Right cardiac atrium (tissue), 5 donors: Measurements from ENCODE around the gene WDHD1. TPM values are rescaled to one million over a fixed set of nuclear protein-coding genes. Genes with fewer than 3 reads are reported as not detected.
"Not testable (repeated sequence)": the region's sequence is repeated elsewhere in the genome, so short reads cannot be mapped to it uniquely, and the experiment has no call there.

ENCODE experiments used
- ATAC-seq, 2 donors: fragments of 200-7000 bp; cut with Tn5 transposase; one replicate each; pipeline versions ENCODE4 v1.8.0 to v1.9.1; 2020; ENCODE audit warnings: moderate library complexity in 2 of 2, mild to moderate bottlenecking in 1 of 2
- DNase-seq, 3 donors: peaks; one replicate each; pipeline ENCODE4 v3.0.0-alpha.2; 2020
- H3K27ac ChIP-seq: one replicate; pipeline ENCODE4 v1.5.1; 2013; ENCODE audit warnings: mild to moderate bottlenecking, low read length, control low read depth, moderate library complexity
- H3K27me3 ChIP-seq: one replicate; pipeline ENCODE4 v1.6.1; 2013; ENCODE audit not compliant: control insufficient read depth, insufficient read depth
- H3K4me1 ChIP-seq: one replicate; pipeline ENCODE4 v1.6.1; 2013; ENCODE audit warnings: low read length; ENCODE audit not compliant: control insufficient read depth, insufficient read depth
- H3K4me3 ChIP-seq: one replicate; pipeline ENCODE4 v1.5.1; 2013; ENCODE audit warnings: low read length, control low read depth
- H3K9me3 ChIP-seq: one replicate; pipeline ENCODE4 v1.6.1; 2013; ENCODE audit warnings: low read length; ENCODE audit not compliant: control insufficient read depth
- WGBS: extraction: QIAGEN DNeasy Blood & Tissue Kit; methylation state at CpG from one replicate; pipeline ENCODE4 v1.1.7; 2013; 5-methylcytosine and 5-hydroxymethylcytosine counted together
- intact Hi-C, 4 donors: fragments of 100-400 bp; cut with DNase I; formaldehyde crosslinking; loops; one replicate each; pipeline versions ENCODE4 v1.11.0 to v1.14.0; 2022 to 2023
- polyA plus RNA-seq: library from polyadenylated mRNA; stranded (reverse); fragments of 200-250 nt; gene quantifications from one replicate; pipeline ENCODE4 v1.2.3, GENCODE V29; 2013
- total RNA-seq, 4 donors: library from RNA; stranded (reverse); fragmentation: NEBNext Ultra II Directional; extraction: Animal tissue kit (Norgen Biotek cat#: 25700); gene quantifications; one replicate each; pipeline ENCODE4 v1.2.1, GENCODE V29; 2021
- donor health status: healthy with polysubstance abuse.
- donor health status: DM: no; HTN: yes; CAD: no.
- donor health status: DM: no; HTN: no; CAD: no.
- donor health status: DM: no; HTN: yes; CAD: no; lungs with severe emphysema.
- donor health status: DM: yes; HTN: yes; CAD: no.

The WDHD1 gene
- total and polyA plus RNA-seq, 5 donors: 0.68 to 3.4 (median 1.8) TPM

GRCh38 chr14:54906075-54906474 lies 120.8 kb downstream of the WDHD1 start:
- no peaks in the 10 kb centered on the region for H3K27me3 ChIP-seq
- H3K9me3 ChIP-seq: no peaks in the 10 kb centered on the region
- intact Hi-C loops: no loop called here
- H3K27ac ChIP-seq: no peak overlapping the region
- H3K4me1 ChIP-seq: no peaks in the 10 kb centered on the region
- no peak for DNase-seq
- no peak for ATAC-seq
- no peak overlapping the region for H3K4me3 ChIP-seq

- no peaks in the 10 kb centered on the region for H3K9me3 ChIP-seq
- H3K4me3 ChIP-seq: peak within 1 kb of the TSS; percentile 78
- H3K4me1 ChIP-seq: no peaks in the 10 kb centered on the region
- peak within 1 kb of the TSS; percentile 48 for H3K27ac ChIP-seq
- DNase-seq (peak; percentile 61 to 88 (median 83)), ATAC-seq (peak; percentile 93 to 94)
- intact Hi-C loops: no loop called here
- WGBS: under 1% methylated on average over 83 of the region's 83 CpGs
- H3K27me3 ChIP-seq: no peaks in the 10 kb centered on the region
These were observed 124.1 kb downstream of the WDHD1 start, which contains the start of gene GCH1 for GRCh38 chr14:54902521-54903420. GCH1 (minus strand) TSS chr14:54902826; CDS start chr14:54902663, 163 bp downstream.

- WGBS: under 1% methylated on average over 37 of the region's 37 CpGs
- peak; percentile 73 to 90 (median 87) for DNase-seq
- peak overlapping the region; percentile 48 for H3K27ac ChIP-seq
- no peaks in the 10 kb centered on the region for H3K9me3 ChIP-seq
- H3K27me3 ChIP-seq: no peaks in the 10 kb centered on the region
- intact Hi-C loops: no loop called here
- H3K4me1 ChIP-seq: no peaks in the 10 kb centered on the region
- peak; percentile 82 to 86 for ATAC-seq
- H3K4me3 ChIP-seq: peak overlapping the region; percentile 78
These were observed 124.8 kb downstream of the WDHD1 start for GRCh38 chr14:54902143-54902520.

- Histone ChIP-seq H3K4me3 (peak overlapping the region; percentile 78), H3K9me3 (no peaks in the 10 kb centered on the region), H3K27me3 (no peaks in the 10 kb centered on the region), H3K27ac (peak overlapping the region; percentile 48), H3K4me1 (no peaks in the 10 kb centered on the region)
- intact Hi-C loops: no loop called here
- no peak for DNase-seq
- ATAC-seq: peak in 1 of 2 donors; percentile 29
- WGBS: 2% methylated on average over 42 of the region's 42 CpGs
These were observed 125.3 kb downstream of the WDHD1 start for GRCh38 chr14:54901380-54902142.

GRCh38 chr14:54899573-54899972 lies 127.3 kb downstream of the WDHD1 start:
- Histone ChIP-seq H3K27ac (no peak overlapping the region), H3K27me3 (no peaks in the 10 kb centered on the region), H3K4me1 (no peaks in the 10 kb centered on the region), H3K4me3 (no peak overlapping the region), H3K9me3 (no peaks in the 10 kb centered on the region)
- ATAC-seq: no peak
- WGBS: 98% methylated on average over 5 of the region's 5 CpGs
- DNase-seq: no peak
- intact Hi-C loops: loop anchor here in 2 of 4 donors (10.0 kb wide), 2 partner anchors 95 to 335 kb away; partner anchors contain the start of gene SAMD4A (in 1 of the 2)

GRCh38 chr14:54897809-54898555 lies 128.9 kb downstream of the WDHD1 start:
- intact Hi-C loops: loop anchor here in 2 of 4 donors (10.0 kb wide), 2 partner anchors 93 to 333 kb away; partner anchors contain the start of gene SAMD4A (in 1 of the 2)
- DNase-seq, H3K9me3 ChIP-seq, H3K4me3 ChIP-seq, H3K27me3 ChIP-seq, H3K4me1 ChIP-seq, ATAC-seq, H3K27ac ChIP-seq: not testable (repeated sequence)
- 96% methylated on average over 5 of the region's 5 CpGs for WGBS

- Histone ChIP-seq H3K27me3 (no peaks in the 10 kb centered on the region), H3K27ac (no peak overlapping the region), H3K9me3 (no peaks in the 10 kb centered on the region), H3K4me3 (no peak overlapping the region), H3K4me1 (no peaks in the 10 kb centered on the region)
- 78% methylated on average over 4 of the region's 4 CpGs for WGBS
- intact Hi-C loops: loop anchor here in 2 of 4 donors (10.0 kb wide), 2 partner anchors 91 to 331 kb away; partner anchors contain the start of gene SAMD4A (in 1 of the 2)
- ATAC-seq (peak in 1 of 2 donors; percentile 45), DNase-seq (no peak)
These were observed 131.2 kb downstream of the WDHD1 start for GRCh38 chr14:54895683-54896082.

- ATAC-seq: no peak
- intact Hi-C loops: loop anchor here in 2 of 4 donors (10.0 kb wide), 2 partner anchors 90 to 330 kb away; partner anchors contain the start of gene SAMD4A (in 1 of the 2)
- Histone ChIP-seq H3K4me3 (no peak overlapping the region), H3K9me3 (no peaks in the 10 kb centered on the region), H3K4me1 (no peaks in the 10 kb centered on the region), H3K27ac (no peak overlapping the region), H3K27me3 (no peaks in the 10 kb centered on the region)
- WGBS: 69% methylated on average over 3 of the region's 3 CpGs
- no peak for DNase-seq
These were observed 131.9 kb downstream of the WDHD1 start for GRCh38 chr14:54894995-54895394.

GRCh38 chr14:54893151-54893760 lies 133.6 kb downstream of the WDHD1 start:
- intact Hi-C loops: loop anchor here in 2 of 4 donors (10.0 kb wide), 2 partner anchors 88 to 328 kb away; partner anchors contain the start of gene SAMD4A (in 1 of the 2)
- ATAC-seq: peak in 1 of 2 donors; percentile 65
- no peak overlapping the region for H3K27ac ChIP-seq
- H3K4me1 ChIP-seq: no peaks in the 10 kb centered on the region
- WGBS: 69% methylated on average over 3 of the region's 3 CpGs
- H3K9me3 ChIP-seq: no peaks in the 10 kb centered on the region
- no peaks in the 10 kb centered on the region for H3K27me3 ChIP-seq
- no peak for DNase-seq
- H3K4me3 ChIP-seq: no peak overlapping the region
